Stomach smooth muscle (tissue), 2 donors: ENCODE measurements around the gene ADARB2.
"Not testable (repeated sequence)": the region's sequence is repeated elsewhere in the genome, so short reads cannot be mapped to it uniquely, and the experiment has no call there.

ENCODE experiments used
- H3K27ac ChIP-seq: one replicate; pipeline ENCODE4 v1.7.0; 2013; ENCODE audit warnings: mild to moderate bottlenecking, low read length, inconsistent platforms
- H3K27me3 ChIP-seq, 2 donors: one replicate each; pipeline ENCODE4 v1.7.0; 2013; ENCODE audit warnings: low read length in 2 of 2; ENCODE audit not compliant: insufficient read depth in 2 of 2, control insufficient read depth in 1 of 2
- H3K36me3 ChIP-seq, 2 donors: one replicate each; pipeline ENCODE4 v1.7.0; 2013; ENCODE audit warnings: low read length in 2 of 2; ENCODE audit not compliant: control insufficient read depth in 2 of 2, insufficient read depth in 2 of 2
- H3K4me1 ChIP-seq: one replicate; pipeline ENCODE4 v1.7.0; 2013; ENCODE audit warnings: low read length; ENCODE audit not compliant: control insufficient read depth, insufficient read depth
- H3K4me3 ChIP-seq, 2 donors: one replicate each; pipeline ENCODE4 v1.7.0; 2013; ENCODE audit warnings: low read length in 2 of 2
- H3K9ac ChIP-seq, 2 donors: one replicate each; pipeline ENCODE4 v1.7.0; 2013; ENCODE audit warnings: low read length in 2 of 2, mild to moderate bottlenecking in 1 of 2
- H3K9me3 ChIP-seq, 2 donors: one replicate each; pipeline ENCODE4 v1.7.0; 2013; ENCODE audit warnings: low read length in 2 of 2; ENCODE audit not compliant: control insufficient read depth in 2 of 2
- donor health status: healthy.
- donor health status: Pancreatic carcinoma.

The ADARB2 gene

DNA sequence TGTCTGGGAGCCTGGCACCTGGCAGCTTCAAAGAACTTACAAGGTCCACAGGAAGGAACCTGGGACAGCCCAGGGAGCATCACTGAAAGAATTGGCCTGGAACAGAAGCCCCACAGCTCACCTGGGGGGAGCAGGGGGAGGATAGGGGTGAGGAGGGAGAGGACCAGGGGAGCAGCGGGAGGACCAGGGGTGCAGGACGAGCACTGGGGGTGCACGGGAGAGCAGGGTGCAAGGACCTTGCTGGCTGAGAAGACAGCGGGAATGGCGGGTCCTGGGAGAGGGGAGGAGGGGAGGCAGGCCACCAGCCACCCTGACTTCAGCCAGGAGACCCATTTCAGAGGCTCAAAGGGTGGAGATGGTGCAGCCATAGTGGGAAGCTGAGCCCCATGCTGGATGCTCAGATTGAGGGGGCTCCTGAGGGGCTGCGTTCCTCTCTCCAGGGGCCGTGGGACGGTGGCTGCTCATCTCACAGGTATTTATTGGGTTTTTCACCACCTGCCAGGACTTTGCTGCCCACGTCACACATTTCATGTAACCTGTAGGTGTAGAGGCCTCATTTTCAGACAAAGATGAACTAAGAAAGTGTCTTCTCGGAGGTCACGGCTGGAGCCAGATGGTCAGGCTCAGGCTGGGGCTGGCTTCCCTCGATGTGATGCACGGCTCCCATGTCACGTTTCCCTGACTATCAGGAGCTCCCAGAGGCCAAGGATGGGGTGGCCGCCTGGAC, 571.1 kb downstream of the ADARB2 start:
- H3K9ac ChIP-seq: no peak overlapping the region
- peaks cover 0 to 3% of the 10 kb centered on the region in 2 donors for H3K27me3 ChIP-seq
- H3K4me3 ChIP-seq: no peak overlapping the region
- no peaks in the 10 kb centered on the region for H3K4me1 ChIP-seq
- H3K27ac ChIP-seq: no peak overlapping the region
- H3K9me3 ChIP-seq: no peaks in the 10 kb centered on the region
- no peaks in the 10 kb centered on the region for H3K36me3 ChIP-seq

DNA sequence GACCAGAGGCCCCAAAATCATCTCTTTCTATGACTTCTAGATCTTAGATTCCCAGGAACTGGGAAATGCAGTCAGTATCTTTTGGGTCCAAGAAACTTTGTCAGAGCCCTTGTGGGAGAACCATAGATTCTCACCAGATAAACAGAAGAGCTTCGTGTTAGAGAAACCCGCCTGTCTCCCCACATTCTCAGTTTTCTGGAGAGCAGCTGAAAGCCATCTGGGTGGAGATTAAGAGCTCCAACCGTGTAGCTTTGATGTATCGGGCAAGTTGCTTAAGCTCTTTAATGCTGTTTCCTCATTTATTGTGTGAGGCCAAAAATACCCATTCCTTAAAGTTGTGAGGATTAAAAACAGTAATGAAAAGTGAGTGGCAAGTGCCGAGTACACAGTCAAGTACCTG, 573.5 kb downstream of the ADARB2 start:
- Histone ChIP-seq H3K4me1 (no peaks in the 10 kb centered on the region), H3K27me3 (no peaks in the 10 kb centered on the region), H3K9ac (no peak overlapping the region), H3K27ac (no peak overlapping the region), H3K9me3 (no peaks in the 10 kb centered on the region), H3K36me3 (no peaks in the 10 kb centered on the region), H3K4me3 (no peak overlapping the region)

DNA sequence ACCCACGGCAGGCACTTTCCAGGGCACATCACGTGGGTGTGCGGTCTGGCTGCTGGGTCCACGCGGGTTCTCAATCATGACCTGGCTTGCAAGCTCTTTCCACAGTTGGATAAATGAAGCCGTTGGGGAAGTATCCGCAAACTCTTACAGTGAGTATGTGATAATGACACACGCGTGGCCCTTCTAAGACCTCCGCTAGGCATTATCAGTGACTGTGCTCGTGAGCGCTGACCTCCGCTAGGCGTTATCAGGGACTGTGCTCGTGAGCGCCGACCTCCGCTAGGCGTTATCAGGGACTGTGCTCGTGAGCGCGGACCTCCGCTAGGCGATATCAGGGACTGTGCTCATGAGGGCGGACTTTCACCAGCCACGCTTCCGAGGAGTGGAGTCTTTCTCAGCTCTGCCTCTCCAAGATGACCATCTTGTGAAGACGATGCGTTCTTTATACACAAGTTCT, 574.1 kb downstream of the ADARB2 start:
- no peaks in the 10 kb centered on the region for H3K36me3 ChIP-seq

DNA sequence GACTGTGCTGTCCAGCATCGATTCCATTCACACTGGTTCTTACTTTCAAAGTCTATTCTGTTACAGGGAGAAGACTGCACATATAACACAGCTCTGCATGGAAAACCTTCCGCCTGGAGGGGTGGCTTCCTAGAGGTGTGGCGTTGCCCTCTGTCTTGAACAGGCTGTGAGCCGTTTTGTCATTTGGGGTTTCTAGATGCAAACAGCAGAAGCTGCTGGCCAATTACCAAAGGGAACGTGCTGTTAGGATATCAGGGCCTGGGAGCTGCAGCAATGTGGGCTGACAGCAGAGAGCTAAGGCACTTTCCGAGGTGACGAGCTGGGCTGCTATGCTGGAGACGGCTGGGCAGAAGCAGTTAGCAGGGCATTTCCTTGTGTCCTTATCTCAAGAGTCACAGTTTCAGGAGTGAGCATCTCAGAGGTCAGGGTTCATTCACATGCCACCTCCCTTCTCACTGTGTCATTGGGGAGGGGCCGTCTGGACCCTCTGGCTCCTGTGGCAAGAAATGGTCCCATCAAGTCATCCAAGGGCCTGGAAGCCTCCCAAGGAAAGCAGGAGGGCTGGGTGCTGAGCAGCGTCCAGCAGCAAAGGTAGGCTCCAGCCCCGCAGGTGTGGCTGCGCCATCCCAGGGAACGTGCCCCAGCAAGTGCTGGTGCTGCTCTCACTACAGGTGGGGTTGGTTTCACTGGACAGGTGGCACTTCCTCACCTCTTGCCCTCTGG, 574.7 kb downstream of the ADARB2 start:
- Histone ChIP-seq H3K9ac (no peak overlapping the region), H3K4me3 (no peak overlapping the region), H3K27ac (no peak overlapping the region), H3K4me1 (no peaks in the 10 kb centered on the region), H3K36me3 (no peaks in the 10 kb centered on the region), H3K27me3 (peaks cover 0 to under 1% of the 10 kb centered on the region in 2 donors), H3K9me3 (no peaks in the 10 kb centered on the region)

More for the DNA sequence above, 574.1 kb downstream of the ADARB2 start:
- Histone ChIP-seq H3K9ac (no peak overlapping the region), H3K27me3 (no peaks in the 10 kb centered on the region), H3K4me3 (no peak overlapping the region), H3K27ac (no peak overlapping the region), H3K4me1 (no peaks in the 10 kb centered on the region), H3K9me3 (no peaks in the 10 kb centered on the region)

DNA sequence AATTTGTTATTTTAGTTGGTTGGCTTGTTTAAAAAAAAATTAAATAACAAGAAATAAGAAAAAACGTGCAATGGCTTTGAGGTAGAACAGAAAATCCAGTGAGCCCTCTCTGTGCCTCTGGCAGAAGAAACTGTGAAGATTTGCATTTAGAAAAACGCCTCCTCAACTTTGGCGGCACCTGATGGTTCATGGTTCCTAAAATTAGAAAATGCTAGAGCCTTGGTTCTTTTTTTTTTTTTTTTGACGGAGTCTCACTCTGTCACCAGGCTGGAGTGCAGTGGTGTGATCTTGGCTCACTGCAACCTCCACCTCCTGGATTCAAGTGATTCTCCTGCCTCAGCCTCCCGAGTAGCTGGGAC, 576.0 kb downstream of the ADARB2 start:
- H3K9me3 ChIP-seq, H3K4me1 ChIP-seq, H3K27ac ChIP-seq, H3K36me3 ChIP-seq, H3K27me3 ChIP-seq, H3K4me3 ChIP-seq, H3K9ac ChIP-seq: not testable (repeated sequence)

DNA sequence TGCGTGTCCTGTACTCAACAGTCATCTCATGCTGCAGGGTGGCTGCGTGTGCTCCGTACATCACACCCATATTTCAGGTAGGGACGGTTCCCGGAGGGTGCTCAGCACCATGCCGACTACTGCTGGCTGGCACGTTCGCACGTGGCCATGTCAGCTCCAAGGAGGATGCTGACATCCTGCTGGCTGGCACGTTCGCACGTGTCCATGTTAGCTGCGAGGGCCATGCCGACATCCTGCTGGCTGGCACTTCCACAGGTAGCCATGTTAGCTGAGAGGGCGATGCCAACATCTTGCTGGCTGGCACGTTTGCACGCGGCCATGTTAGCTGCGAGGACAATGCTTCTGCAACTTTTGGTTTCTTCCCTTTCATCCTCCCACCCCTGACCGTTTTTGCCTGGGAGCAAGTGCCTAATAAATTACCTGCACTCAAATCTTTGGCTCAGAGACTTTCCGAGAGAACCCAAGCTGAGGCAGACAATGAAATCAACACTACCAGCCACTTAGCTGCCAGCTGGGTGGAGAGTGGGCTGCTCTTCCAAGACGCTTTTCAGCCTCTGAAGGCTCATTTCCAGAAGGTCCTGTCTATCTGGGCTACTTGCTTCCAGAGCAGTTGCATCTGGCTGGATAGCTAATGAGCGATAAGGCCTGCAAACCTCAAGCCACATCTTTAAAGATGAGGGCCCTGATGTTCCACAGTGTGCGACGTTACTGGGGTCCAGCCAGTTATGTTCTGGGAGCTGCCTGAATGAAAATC, 576.6 kb downstream of the ADARB2 start:
- H3K27ac ChIP-seq: no peak overlapping the region
- no peak overlapping the region for H3K4me3 ChIP-seq
- no peaks in the 10 kb centered on the region for H3K9me3 ChIP-seq
- no peaks in the 10 kb centered on the region for H3K4me1 ChIP-seq
- H3K36me3 ChIP-seq: no peaks in the 10 kb centered on the region
- H3K9ac ChIP-seq: no peak overlapping the region
- H3K27me3 ChIP-seq: peaks cover 0 to 3% of the 10 kb centered on the region in 2 donors

DNA sequence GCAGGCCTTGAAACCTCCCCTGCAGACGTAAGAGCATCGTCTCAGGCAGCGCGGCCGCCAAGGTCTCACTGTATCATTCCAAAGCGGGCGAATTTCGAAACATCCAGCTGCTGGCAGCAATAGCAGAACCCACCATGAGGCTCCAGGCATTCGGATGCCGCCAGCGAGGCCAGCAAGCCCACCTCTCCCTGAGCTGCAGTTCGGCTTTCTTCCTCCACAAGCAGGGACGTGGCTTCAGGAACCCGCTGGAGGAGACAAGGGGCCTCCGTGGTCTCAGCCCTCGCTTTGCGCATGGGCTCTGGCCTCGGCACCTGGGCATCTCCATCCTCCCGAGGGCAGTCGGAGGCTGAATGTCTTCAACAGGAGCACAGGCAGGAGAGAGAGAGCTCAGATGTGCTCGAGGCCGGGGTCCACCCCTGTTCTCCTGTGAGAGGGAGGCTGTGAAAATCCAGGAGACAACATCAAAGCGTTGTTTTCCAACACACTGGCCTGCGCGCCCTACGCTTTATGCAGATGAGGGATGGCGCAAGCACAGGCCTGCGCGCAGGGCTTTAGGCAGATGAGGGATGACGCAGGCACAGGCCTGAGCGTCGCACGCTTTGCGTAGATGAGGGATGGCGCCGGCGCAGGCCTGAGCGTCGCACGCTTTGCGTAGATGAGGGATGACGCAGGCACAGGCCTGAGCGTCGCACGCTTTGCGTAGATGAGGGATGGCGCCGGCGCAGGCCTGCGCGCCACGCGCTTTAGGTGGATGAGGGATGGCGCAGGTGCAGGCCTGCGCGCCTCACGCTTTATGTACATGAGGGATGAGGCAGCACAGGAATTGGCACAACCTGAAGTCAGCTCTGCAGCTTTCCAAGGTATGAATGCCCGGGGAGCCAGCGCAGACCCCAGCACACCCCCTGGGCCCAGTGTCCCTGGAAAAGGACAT, 577.9 kb downstream of the ADARB2 start:
- H3K9ac ChIP-seq: no peak overlapping the region
- H3K4me3 ChIP-seq: no peak overlapping the region
- H3K27me3 ChIP-seq: peaks cover 0 to 3% of the 10 kb centered on the region in 2 donors
- no peak overlapping the region for H3K27ac ChIP-seq
- H3K36me3 ChIP-seq: no peaks in the 10 kb centered on the region
- no peaks in the 10 kb centered on the region for H3K4me1 ChIP-seq
- H3K9me3 ChIP-seq: no peaks in the 10 kb centered on the region

DNA sequence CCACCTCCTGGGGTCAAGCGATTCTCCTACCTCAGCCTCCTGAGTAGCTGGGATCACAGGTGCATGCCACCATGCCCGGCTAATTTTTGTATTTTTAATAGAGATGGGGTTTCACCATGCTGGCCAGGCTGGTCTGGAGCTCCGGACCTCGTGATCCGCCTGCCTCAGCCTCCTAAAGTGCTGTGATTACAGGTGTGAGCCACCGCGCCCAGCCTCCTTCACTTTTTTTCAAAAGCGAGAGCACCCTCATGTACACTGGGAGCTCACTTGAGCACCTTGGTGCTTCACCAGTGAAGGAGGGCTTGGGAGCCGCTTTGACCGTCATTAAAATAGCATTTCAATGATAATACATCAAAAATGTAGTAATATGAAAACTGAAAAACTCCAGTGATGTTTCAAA, 578.8 kb downstream of the ADARB2 start:
- H3K36me3 ChIP-seq, H3K27me3 ChIP-seq: not testable (repeated sequence)

DNA sequence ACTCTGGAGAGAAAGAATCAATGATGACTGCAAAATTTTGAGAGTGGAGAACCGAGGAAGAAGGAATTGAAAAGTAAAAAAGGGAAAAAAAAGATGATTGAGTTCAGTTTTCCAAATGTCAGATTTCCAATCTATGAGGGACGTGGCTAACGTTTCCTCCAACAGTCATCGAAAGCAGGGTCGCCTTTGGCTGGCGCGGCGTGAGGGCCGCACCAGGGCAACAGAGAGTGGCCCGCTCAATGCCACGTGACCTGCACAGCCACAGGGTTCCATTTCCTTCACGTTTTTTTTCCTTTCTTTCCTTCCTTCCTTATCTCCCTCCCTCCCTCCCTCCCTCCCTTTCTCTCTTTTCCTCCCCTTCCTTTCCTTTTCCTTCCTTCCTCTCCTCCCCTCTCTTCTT, 579.3 kb downstream of the ADARB2 start:
- H3K4me1 ChIP-seq: no peaks in the 10 kb centered on the region
- H3K27me3 ChIP-seq: peaks cover 0 to 3% of the 10 kb centered on the region in 2 donors
- no peak overlapping the region for H3K4me3 ChIP-seq
- H3K9me3 ChIP-seq: no peaks in the 10 kb centered on the region
- no peaks in the 10 kb centered on the region for H3K36me3 ChIP-seq
- no peak overlapping the region for H3K27ac ChIP-seq
- H3K9ac ChIP-seq: no peak overlapping the region

More for the DNA sequence above, 578.8 kb downstream of the ADARB2 start:
- H3K4me3 ChIP-seq, H3K9ac ChIP-seq, H3K4me1 ChIP-seq, H3K9me3 ChIP-seq, H3K27ac ChIP-seq: not testable (repeated sequence)

DNA sequence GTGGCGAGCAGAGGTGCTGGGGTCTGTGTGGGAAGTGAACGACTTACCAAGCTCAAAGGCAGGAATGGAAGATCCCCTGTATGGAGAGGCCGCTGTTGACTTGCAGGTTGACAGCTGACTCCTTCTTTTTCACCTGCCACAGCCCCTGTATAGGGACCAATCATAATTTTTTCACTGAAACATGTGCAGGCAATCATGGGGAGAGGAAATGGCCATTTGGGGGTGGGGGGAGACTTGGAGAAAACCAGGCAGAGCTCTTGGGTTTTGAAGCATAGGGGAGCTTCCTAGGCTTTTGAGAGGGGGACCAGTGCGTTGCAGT, 579.8 kb downstream of the ADARB2 start:
- Histone ChIP-seq H3K9ac (no peak overlapping the region), H3K9me3 (no peaks in the 10 kb centered on the region), H3K4me3 (no peak overlapping the region), H3K4me1 (no peaks in the 10 kb centered on the region), H3K36me3 (no peaks in the 10 kb centered on the region), H3K27me3 (peaks cover 0 to 3% of the 10 kb centered on the region in 2 donors), H3K27ac (no peak overlapping the region)
